Nephron progenitor cell (in vitro differentiated cells): ENCODE results near the gene ST6GAL1.

ENCODE experiments used
- DNase-seq: peaks from one replicate; pipeline ENCODE4 v3.0.0; 2021
- H3K27ac Mint-ChIP-seq: 2 replicates; pipeline ENCODE4 v1.8.0; 2021; ENCODE audit warnings: mild to moderate bottlenecking, moderate library complexity, mixed read lengths
- H3K27me3 Mint-ChIP-seq: 2 replicates; pipeline ENCODE4 v1.8.0; 2021; ENCODE audit warnings: mild to moderate bottlenecking, low read depth, mixed read lengths; ENCODE audit not compliant: poor library complexity
- H3K36me3 Mint-ChIP-seq: 2 replicates; pipeline ENCODE4 v1.8.0; 2021; ENCODE audit warnings: low read depth, mixed read lengths
- H3K4me1 Mint-ChIP-seq: 2 replicates; pipeline ENCODE4 v1.8.0; 2021; ENCODE audit warnings: mixed read lengths
- H3K4me3 Mint-ChIP-seq: 2 replicates; pipeline ENCODE4 v1.8.0; 2021; ENCODE audit warnings: mild to moderate bottlenecking, moderate library complexity, mixed read lengths
- H3K9me3 Mint-ChIP-seq: 2 replicates; pipeline ENCODE4 v1.8.0; 2021; ENCODE audit warnings: mild to moderate bottlenecking, moderate library complexity, mixed read lengths
- TF ChIP-seq, protein P1 (sequence below): fragments of 200-600 bp; sonication (generic); IDR thresholded peaks from 2 replicates; pipeline ENCODE4 v1.5.0; 2021; ENCODE audit warnings: antibody characterized with exemption

ST6GAL1 gene

DNA sequence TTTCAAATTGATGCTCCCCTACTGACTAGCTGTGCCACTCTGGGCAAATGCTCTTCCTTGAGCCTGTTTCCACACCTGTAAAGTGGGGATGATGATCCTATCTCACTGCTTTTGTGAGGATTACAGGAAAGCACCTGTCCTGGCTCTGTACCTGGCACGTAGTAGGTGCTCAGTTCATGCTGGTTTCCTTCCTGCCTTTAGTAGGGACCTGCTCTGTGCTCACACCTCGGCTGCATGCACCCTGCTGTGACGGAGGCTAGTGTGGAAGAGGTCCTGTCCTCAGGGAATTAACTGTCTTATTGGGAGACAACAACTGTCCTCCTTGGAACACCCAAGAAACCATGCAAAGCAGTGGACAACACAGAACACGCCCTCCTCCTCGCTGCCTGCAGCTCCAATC lies 147.2 kb downstream of the ST6GAL1 start:
- no peak overlapping the region for H3K27ac Mint-ChIP-seq
- H3K36me3 Mint-ChIP-seq, result peaks cover 66% of the 10 kb centered on the region
- DNase-seq, result no peak
- no peak overlapping the region for H3K4me3 Mint-ChIP-seq
- H3K4me1 Mint-ChIP-seq, result no peaks in the 10 kb centered on the region
- H3K27me3 Mint-ChIP-seq, result peaks cover 4% of the 10 kb centered on the region
- no peaks in the 10 kb centered on the region for H3K9me3 Mint-ChIP-seq
- TF ChIP-seq, protein P1, sequence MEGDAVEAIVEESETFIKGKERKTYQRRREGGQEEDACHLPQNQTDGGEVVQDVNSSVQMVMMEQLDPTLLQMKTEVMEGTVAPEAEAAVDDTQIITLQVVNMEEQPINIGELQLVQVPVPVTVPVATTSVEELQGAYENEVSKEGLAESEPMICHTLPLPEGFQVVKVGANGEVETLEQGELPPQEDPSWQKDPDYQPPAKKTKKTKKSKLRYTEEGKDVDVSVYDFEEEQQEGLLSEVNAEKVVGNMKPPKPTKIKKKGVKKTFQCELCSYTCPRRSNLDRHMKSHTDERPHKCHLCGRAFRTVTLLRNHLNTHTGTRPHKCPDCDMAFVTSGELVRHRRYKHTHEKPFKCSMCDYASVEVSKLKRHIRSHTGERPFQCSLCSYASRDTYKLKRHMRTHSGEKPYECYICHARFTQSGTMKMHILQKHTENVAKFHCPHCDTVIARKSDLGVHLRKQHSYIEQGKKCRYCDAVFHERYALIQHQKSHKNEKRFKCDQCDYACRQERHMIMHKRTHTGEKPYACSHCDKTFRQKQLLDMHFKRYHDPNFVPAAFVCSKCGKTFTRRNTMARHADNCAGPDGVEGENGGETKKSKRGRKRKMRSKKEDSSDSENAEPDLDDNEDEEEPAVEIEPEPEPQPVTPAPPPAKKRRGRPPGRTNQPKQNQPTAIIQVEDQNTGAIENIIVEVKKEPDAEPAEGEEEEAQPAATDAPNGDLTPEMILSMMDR, result no peak

DNA sequence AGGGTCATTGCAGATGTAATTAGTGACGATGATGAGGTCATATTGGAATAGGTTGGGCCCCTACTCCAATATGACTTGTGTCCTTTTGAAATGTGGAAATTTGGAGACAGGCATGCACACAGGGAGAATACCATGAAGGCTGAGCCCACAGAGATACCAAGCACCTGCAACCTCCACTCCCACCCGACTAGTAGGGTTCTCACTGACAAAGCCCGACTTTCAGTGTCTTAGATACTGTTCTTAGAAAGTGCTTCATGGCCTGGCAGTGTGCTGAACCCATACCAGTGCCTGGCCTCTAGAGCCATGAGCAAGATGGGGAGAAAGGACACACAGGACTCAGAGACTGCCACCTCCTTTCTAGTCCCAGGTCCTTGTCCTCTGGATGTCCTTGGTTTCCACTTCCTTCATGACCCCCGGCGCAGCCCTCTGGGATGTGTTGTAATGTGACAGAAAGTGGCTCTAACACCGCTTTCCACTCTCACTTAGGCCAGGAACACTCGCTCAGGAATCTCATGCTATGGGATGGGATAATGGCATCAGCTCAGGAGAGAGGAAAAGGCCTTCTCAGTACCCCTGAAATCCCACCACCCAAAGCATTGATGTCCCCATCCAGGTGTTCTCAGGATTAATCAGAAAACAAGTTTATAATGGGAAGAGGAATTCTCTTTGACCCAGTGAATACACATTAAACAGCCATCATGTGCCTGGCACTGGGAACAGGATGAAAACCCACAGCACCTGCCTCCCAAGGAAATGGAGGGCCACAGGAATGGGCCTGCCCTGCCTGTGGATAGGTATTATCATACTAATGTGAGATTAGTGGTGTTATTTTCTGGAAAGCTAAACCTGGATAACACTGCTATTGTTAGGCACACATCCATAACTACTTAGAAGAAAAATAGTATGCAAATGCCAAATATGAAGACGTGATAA lies 149.0 kb downstream of the ST6GAL1 start:
- no peak for DNase-seq
- H3K27ac Mint-ChIP-seq, result peak overlapping the region; percentile 27
- H3K9me3 Mint-ChIP-seq, result no peaks in the 10 kb centered on the region
- H3K27me3 Mint-ChIP-seq, result peaks cover 4% of the 10 kb centered on the region
- TF ChIP-seq, protein P1, result no peak
- no peaks in the 10 kb centered on the region for H3K4me1 Mint-ChIP-seq
- H3K36me3 Mint-ChIP-seq, result peaks cover 53% of the 10 kb centered on the region
- no peak overlapping the region for H3K4me3 Mint-ChIP-seq

DNA sequence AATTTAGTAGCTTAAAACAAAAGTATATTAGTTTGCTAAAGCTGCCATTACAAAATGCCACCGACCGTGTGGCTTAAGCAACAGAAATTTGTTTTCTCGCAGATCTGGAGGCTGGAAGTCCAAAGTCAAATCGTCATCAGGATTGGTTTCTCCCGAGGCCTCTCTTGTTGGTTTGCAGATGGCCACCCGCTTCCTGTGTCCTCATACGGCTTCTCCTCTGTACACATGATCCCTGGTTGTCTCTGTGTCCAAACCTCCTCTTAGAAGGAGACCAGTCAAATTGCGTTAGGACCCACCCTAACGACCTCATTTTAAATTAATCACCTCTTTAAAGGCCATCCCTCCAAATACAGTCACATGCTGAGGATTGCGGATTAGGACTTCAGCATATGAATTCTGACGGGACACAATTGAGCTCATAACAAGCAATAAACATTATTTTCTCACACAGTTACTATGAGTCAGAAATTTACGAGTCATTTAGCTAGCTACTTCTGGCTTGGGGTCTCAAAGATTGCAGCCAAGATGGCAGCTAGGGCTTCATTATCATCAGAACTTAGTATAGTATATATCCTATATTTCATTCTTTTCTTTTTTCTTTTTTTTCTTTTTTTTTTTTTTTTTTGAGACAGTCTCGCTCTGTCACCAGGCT lies 150.6 kb downstream of the ST6GAL1 start:
- peak overlapping the region; percentile 74 for H3K27ac Mint-ChIP-seq
- peaks cover 39% of the 10 kb centered on the region for H3K36me3 Mint-ChIP-seq
- TF ChIP-seq, protein P1, result no peak
- H3K27me3 Mint-ChIP-seq, result peaks cover 4% of the 10 kb centered on the region
- no peak for DNase-seq
- no peak overlapping the region for H3K4me3 Mint-ChIP-seq
- H3K9me3 Mint-ChIP-seq, result no peaks in the 10 kb centered on the region
- H3K4me1 Mint-ChIP-seq, result peaks cover 6% of the 10 kb centered on the region

DNA sequence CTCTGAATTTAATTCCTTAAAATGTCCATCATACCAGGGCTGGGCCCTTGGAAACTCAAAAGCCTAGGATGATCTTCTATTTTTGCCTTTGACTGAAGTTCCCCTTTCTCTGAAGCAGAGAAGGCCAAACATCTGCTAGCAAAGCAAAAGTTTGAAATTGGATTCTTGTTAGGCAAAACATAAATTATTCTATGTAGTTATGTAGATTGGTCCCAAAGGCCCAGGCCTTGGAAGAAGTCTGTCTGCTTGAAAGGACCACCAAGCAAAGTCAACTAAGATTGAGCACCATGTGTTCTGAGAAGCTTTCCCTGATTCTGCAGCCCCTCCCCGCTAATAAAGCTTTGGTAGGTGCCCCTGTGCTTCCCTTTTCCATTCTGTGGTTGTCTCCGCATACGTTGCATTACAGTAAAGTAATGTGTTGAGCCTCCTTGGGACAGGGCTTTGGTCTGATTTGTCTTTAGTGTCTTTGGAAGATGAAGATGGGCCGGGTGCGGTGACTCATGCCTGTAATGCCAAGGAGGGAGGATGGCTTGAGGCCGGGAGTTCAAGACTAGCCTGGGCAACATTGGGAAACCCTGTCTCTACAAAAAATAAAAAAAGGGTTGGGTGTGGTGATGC lies 152.5 kb downstream of the ST6GAL1 start:
- peaks cover 4% of the 10 kb centered on the region for H3K27me3 Mint-ChIP-seq
- H3K27ac Mint-ChIP-seq, result no peak overlapping the region
- peaks cover 35% of the 10 kb centered on the region for H3K36me3 Mint-ChIP-seq
- H3K4me1 Mint-ChIP-seq, result peaks cover 6% of the 10 kb centered on the region
- TF ChIP-seq, protein P1, result no peak
- H3K9me3 Mint-ChIP-seq, result peaks cover 14% of the 10 kb centered on the region
- DNase-seq, result no peak
- no peak overlapping the region for H3K4me3 Mint-ChIP-seq

DNA sequence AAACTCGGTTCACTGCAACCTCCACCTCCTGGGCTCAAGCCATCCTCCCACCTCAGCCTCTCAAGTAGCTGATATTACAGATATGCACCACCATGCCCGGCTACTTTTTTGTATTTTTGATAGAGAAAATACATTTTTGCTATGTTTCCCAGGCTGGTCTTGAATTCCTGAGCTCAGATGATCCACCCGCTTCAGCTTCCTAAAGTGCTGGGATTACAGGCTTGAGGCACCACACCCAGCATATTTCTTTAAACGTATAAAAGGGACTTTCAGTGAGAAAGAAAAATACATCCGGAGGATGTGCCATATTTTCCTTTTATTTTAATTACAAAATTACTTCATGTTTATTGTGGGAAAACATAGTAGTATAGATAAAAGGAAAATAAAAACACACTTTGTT lies 153.8 kb downstream of the ST6GAL1 start:
- Mint-ChIP-seq H3K4me3 (no peak overlapping the region), H3K4me1 (peaks cover 6% of the 10 kb centered on the region), H3K27me3 (peaks cover 4% of the 10 kb centered on the region), H3K9me3 (peaks cover 26% of the 10 kb centered on the region), H3K27ac (no peak overlapping the region), H3K36me3 (peaks cover 29% of the 10 kb centered on the region)
- DNase-seq, result no peak
- TF ChIP-seq, protein P1, result no peak
